Aorta (tissue), 5 donors: ENCODE data around the gene AP1S2. TPM values are rescaled to one million over a fixed set of nuclear protein-coding genes. Genes with fewer than 3 reads are reported as not detected.

ENCODE experiments used
- ATAC-seq: fragments of 200-7000 bp; cut with Tn5 transposase; one replicate; pipeline ENCODE4 v1.9.1; 2022; ENCODE audit warnings: moderate library complexity; ENCODE audit not compliant: low FRiP score
- DNase-seq, 2 donors: peaks; one replicate each; pipeline ENCODE4 v3.0.0-alpha.2; 2020
- H3K27ac ChIP-seq, 2 donors: one replicate each; pipeline ENCODE4 v1.5.1; 2013; ENCODE audit warnings: low read length in 2 of 2, mild to moderate bottlenecking in 2 of 2, moderate library complexity in 2 of 2, control low read depth in 1 of 2, inconsistent platforms in 1 of 2, low read depth in 1 of 2
- H3K27me3 ChIP-seq, 2 donors: one replicate each; pipeline ENCODE4 v1.6.1; 2013; ENCODE audit warnings: control low read depth in 1 of 2, low read length in 1 of 2, mild to moderate bottlenecking in 1 of 2, moderate library complexity in 1 of 2; ENCODE audit not compliant: insufficient read depth in 2 of 2, control insufficient read depth in 1 of 2
- H3K36me3 ChIP-seq, 2 donors: one replicate each; pipeline ENCODE4 v1.6.1; 2013; ENCODE audit warnings: control low read depth in 1 of 2, low read length in 1 of 2, mild to moderate bottlenecking in 1 of 2; ENCODE audit not compliant: insufficient read depth in 2 of 2, control insufficient read depth in 1 of 2
- H3K4me1 ChIP-seq, 2 donors: one replicate each; pipeline ENCODE4 v1.6.1; 2013; ENCODE audit warnings: low read length in 2 of 2, control low read depth in 1 of 2, mild to moderate bottlenecking in 1 of 2, moderate library complexity in 1 of 2; ENCODE audit not compliant: insufficient read depth in 2 of 2, control insufficient read depth in 1 of 2
- H3K4me3 ChIP-seq, 2 donors: one replicate each; pipeline ENCODE4 v1.5.1; 2013; ENCODE audit warnings: low read length in 2 of 2, control low read depth in 1 of 2, mild to moderate bottlenecking in 1 of 2
- H3K9me3 ChIP-seq: one replicate; pipeline ENCODE4 v1.6.1; 2013; ENCODE audit warnings: mild to moderate bottlenecking, low read length; ENCODE audit not compliant: control insufficient read depth
- WGBS, 2 donors: extraction: QIAGEN DNeasy Blood & Tissue Kit; methylation state at CpG; one replicate each; pipeline ENCODE4 v1.1.7; 2013; 5-methylcytosine and 5-hydroxymethylcytosine counted together
- intact Hi-C, 2 donors: fragments of 100-400 bp; cut with DNase I; formaldehyde crosslinking; loops; one replicate each; pipeline versions ENCODE4 v1.14.2 to v1.15.0; 2022
- polyA plus RNA-seq, 2 donors: library from polyadenylated mRNA; stranded (reverse); fragments of 200-250 nt; gene quantifications; one replicate each; pipeline ENCODE4 v1.2.3, GENCODE V29; 2013
- total RNA-seq, 2 donors: library from RNA; stranded (reverse); fragmentation: NEBNext Ultra II Directional; extraction: Animal tissue kit (Norgen Biotek cat#: 25700); gene quantifications; one replicate each; pipeline ENCODE4 v1.2.1, GENCODE V29; 2021
- donor health status: healthy with polysubstance abuse.
- donor health status: Bipolar disorder and iron deficiency.
- donor health status: DM: no; HTN: no; CAD: no.
- donor health status: DM: no; HTN: no; CAD: no.
- donor health status: DM: yes; HTN: yes; CAD: no.

Gene AP1S2
- total and polyA plus RNA-seq, 4 donors, result 31.6 to 60.0 (median 52.5) TPM

DNA sequence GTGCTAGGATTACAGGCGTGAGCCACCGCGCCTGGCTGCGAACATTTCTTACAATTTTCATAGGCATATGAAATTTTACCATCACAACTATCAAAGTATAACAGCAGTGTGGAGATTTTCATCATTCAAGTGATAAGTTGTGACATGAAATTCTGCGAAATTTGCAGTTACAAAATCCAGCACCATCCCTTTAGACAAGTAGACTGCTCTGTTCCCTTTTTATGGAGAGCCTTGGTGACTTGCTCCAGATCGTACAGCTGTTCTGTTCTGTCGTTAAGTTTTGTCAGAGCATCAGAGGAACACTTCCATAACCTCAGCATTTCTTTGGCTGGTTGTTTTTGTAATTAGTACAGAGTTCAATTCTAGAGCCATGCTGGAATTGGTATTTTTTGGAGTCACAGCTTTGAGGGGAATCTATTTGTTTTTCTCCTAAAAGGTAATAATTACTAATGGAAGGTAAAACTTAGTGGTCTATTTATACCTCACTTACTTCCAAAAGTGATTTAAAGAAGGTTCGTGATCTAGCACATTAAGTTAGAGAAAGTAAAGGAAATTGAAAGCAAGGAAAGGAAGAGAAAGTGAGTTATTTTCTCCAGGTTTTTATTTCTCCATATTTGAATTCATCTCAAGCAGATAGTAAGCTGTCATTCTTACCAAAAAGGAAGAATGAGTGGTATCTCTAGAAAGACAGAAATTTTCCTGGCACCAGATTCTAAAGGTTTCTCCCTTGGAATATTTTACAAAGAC lies 42.2 kb downstream of the AP1S2 start:
- no peaks in the 10 kb centered on the region for H3K4me1 ChIP-seq
- H3K9me3 ChIP-seq, result no peaks in the 10 kb centered on the region
- ATAC-seq, result no peak
- intact Hi-C loops, result no loop called here
- no peak for DNase-seq
- peaks cover 0 to 4% of the 10 kb centered on the region in 2 donors for H3K36me3 ChIP-seq
- WGBS, 2 donors, result 92 to 96% methylated on average over 8 of the region's 8 CpGs
- no peaks in the 10 kb centered on the region for H3K27me3 ChIP-seq
- H3K27ac ChIP-seq, result no peak overlapping the region
- no peak overlapping the region for H3K4me3 ChIP-seq

DNA sequence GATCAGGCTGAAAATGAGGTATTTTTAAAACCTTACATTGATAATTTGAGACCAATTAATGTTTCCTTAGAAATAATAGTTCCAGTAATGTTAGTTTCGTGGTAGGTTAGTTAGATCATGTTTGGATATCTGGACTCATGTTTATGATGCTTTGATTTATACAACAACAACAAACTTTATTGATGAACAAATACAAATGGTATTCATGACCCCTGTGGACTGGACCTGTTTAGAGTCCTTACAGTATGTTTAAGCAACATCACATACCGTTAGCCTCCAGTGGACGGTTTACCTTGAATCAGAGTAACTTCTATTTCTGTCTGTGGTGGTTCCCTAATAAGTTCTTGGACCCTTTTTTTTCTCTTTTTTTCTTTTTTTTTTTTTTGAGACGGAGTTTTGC lies 46.4 kb downstream of the AP1S2 start:
- intact Hi-C loops, result no loop called here
- ATAC-seq (no peak), DNase-seq (no peak)
- WGBS, 2 donors, result 98 to 99% methylated on average over 4 of the region's 4 CpGs
- Histone ChIP-seq H3K9me3 (no peaks in the 10 kb centered on the region), H3K27ac (no peak overlapping the region), H3K4me3 (no peak overlapping the region), H3K36me3 (peaks cover 0 to 4% of the 10 kb centered on the region in 2 donors), H3K27me3 (no peaks in the 10 kb centered on the region), H3K4me1 (no peaks in the 10 kb centered on the region)

DNA sequence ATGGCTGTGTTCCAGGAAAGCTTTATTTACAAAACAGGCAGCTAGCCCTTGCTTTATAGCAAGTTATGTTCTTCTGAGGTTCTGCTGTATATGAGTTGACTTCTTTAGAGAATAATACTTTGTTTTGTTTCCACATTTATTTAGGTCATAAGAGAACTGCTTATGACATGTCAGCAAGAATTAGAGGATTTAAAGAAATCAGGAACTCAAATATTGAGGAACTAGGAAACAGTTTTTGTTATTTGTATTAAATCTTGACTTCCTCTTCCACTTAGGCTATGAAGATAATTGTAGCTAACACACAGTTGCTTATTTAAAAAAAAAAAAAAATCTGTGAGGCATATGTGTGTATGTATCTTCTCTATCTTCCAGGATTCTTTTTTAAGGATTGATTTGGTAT lies 50.0 kb downstream of the AP1S2 start:
- ATAC-seq, result no peak

DNA sequence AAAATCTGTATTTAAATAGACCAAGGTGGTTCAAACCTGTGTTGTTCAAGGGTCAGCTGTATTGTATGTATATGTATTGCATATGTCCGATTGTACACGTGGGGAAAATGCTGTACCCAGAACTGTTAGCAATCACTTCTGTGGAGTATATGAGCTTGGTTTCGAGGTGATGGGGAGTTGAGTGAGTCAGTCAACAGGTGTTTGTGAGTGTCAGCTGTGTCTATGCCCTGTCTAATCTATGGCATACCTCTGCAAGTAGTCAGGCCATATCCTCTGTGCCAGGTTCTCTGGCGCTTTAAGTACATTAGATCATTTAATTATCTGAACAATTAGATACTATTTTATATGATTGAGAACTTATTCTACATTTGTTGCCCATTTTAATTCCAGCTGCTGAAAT lies 56.9 kb downstream of the AP1S2 start:
- 89 to 96% methylated on average over 4 of the region's 4 CpGs for WGBS, 2 donors
- H3K36me3 ChIP-seq, result no peaks in the 10 kb centered on the region
- H3K4me3 ChIP-seq, result no peak overlapping the region
- H3K9me3 ChIP-seq, result no peaks in the 10 kb centered on the region
- no peaks in the 10 kb centered on the region for H3K27me3 ChIP-seq
- ATAC-seq, result no peak
- no peak overlapping the region for H3K27ac ChIP-seq
- no peak for DNase-seq
- no peaks in the 10 kb centered on the region for H3K4me1 ChIP-seq
- intact Hi-C loops, result no loop called here

More for the DNA sequence above, 50.0 kb downstream of the AP1S2 start:
- Histone ChIP-seq H3K9me3 (no peaks in the 10 kb centered on the region), H3K36me3 (no peaks in the 10 kb centered on the region), H3K4me1 (no peaks in the 10 kb centered on the region), H3K4me3 (no peak overlapping the region), H3K27me3 (no peaks in the 10 kb centered on the region), H3K27ac (no peak overlapping the region)
- intact Hi-C loops, result no loop called here
- no peak for DNase-seq

DNA sequence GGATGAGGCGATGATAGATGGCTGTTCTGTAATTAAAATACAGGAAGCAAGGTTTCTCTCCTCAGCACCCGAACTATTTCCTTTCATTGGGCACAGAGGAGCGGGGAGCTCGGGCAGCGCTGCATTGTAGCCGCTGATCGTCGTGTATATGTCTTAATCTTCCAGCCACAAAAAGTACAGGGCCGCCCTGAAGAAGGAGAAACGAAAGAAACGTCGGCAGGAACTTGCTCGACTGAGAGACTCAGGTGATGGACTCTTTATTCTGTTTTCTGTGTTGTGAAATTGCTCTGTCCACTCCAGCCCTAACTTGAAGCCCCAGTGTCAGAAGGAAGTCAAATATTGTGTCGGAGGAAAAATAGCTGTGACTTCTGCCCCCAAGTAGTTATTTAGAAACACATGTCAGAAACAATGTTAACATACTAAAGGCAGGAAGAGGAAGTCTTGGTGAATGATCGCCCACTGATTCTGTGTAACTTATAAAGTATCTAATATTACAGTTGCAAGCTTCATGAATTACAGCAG lies 63.8 kb downstream of the AP1S2 start:
- ATAC-seq (peak; percentile 50), DNase-seq (no peak)
- Histone ChIP-seq H3K4me3 (peak overlapping the region; percentile 40 to 70), H3K9me3 (no peaks in the 10 kb centered on the region), H3K36me3 (no peaks in the 10 kb centered on the region), H3K4me1 (no peaks in the 10 kb centered on the region), H3K27me3 (no peaks in the 10 kb centered on the region), H3K27ac (peak overlapping the region in 1 of 2 donors; percentile 49)
- WGBS, 2 donors, result 1% methylated on average over 15 of the region's 15 CpGs
- intact Hi-C loops, result loop anchor here (5.0 kb wide), 3 partner anchors 61 to 114 kb away; partner anchors contain the start of gene AP1S2 (in 1 of the 2)

DNA sequence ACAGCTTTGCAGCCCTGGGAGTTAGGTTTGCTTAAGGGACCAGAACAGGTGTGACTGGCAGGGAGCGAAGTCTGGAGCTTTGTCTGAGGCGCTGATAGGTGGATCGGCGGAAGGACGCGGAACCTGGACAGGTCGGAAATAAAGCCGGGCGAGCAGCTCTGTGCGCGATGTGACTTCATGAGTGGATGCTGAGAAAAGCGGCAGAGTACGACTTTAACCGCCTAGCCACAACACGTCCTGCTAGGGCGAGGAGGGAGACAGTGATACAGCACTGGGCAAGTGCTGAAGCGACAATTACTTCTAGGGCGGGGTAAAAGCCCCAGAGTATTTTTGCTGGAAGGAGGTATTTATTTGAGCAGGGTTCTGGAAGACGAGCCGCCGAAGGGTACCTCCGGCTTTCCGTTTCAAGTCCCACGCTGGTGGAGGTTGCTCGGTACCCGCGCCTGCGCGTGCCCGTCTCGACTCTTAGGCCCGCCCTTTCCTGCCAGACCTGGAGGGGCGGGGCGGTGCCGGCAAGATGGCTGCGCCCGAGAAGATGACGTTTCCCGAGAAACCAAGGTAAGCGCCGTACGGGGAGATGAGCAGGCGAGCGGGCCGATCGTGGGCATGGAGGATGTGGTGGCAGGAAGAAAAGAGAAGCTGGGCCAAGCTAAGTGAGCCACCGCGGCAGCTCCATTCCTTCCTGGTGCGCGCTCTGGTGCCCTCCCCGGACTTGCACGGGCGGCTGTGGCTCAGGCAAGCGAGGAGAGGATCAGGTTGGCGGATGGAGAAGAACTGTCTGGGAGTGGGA lies 64.4 kb downstream of the AP1S2 start, which contains the start of gene ZRSR2:
TSS of gene ZRSR2 (plus strand) at position 506 of the 790 bp plus-strand sequence. CDS start at position 518, 12 bp downstream.
- Histone ChIP-seq H3K36me3 (no peaks in the 10 kb centered on the region), H3K27ac (peak within 1 kb of the TSS in 1 of 2 donors; percentile 72), H3K9me3 (no peaks in the 10 kb centered on the region), H3K4me3 (peak within 1 kb of the TSS; percentile 62 to 70), H3K27me3 (no peaks in the 10 kb centered on the region), H3K4me1 (no peaks in the 10 kb centered on the region)
- ATAC-seq (peak; percentile 96), DNase-seq (peak; percentile 92 to 95)
- intact Hi-C loops, result loop anchor here (5.0 kb wide), 3 partner anchors 62 to 113 kb away; partner anchors contain the start of gene AP1S2 (in 1 of the 2)
- 0 to 1% methylated on average over 54 to 55 of the region's 55 CpGs for WGBS, 2 donors

DNA sequence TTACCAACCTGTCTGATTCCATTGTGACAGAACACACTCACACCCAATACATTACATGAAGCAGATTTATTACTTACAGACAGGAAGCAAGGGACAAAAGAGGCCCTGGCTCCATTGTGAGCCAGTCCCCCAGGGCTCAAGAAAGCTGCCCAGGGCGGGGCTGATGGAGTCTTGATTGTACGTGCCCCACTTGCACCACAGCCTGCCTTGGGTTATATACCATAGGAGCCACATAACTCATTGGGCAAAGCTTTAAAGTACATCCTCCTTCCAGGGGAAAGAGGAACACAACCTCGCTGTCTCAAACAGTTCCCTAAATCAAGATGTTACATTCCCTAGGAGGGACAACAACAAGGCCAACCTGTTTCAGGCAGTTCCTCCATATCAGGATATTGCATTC lies 67.7 kb downstream of the AP1S2 start:
- H3K4me3 ChIP-seq, result no peak overlapping the region
- H3K27ac ChIP-seq, result no peak overlapping the region
- intact Hi-C loops, result no loop called here
- no peaks in the 10 kb centered on the region for H3K9me3 ChIP-seq
- WGBS, 2 donors, result 79 to 86% methylated on average over 3 of the region's 3 CpGs
- no peak for ATAC-seq
- H3K4me1 ChIP-seq, result no peaks in the 10 kb centered on the region
- no peak for DNase-seq
- H3K27me3 ChIP-seq, result no peaks in the 10 kb centered on the region
- peaks cover 0 to 2% of the 10 kb centered on the region in 2 donors for H3K36me3 ChIP-seq

DNA sequence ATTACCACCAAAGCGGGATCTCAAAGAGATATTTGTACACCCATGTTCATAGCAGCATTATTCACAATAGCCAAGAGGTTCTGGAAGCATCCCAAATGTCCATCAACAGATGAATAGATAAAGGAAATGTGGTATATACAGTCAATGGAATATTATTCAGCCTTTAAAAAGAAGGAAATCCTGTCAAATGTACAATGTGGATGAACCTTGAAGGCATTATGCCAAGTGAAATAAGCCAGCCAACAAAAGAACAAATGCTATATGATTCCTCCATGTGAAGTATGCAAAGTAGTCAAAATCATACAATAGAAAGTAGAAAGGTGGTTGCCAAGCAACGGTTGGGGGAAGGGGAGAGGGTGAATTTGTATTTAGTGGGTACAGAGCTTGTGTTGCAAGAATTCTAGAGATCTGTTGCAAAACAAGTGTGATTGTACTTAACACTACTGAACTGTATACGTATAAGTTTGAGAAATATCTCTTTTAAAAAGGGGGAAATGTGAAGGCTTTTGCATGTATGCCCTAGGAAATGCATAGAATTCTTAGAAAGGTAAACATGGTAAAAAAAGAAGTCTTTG lies 69.3 kb downstream of the AP1S2 start:
- Histone ChIP-seq H3K36me3 (peaks cover 0 to 2% of the 10 kb centered on the region in 2 donors), H3K4me3 (no peak overlapping the region), H3K27ac (no peak overlapping the region), H3K4me1 (no peaks in the 10 kb centered on the region), H3K9me3 (no peaks in the 10 kb centered on the region), H3K27me3 (no peaks in the 10 kb centered on the region)
- DNase-seq, result no peak
- no peak for ATAC-seq
- intact Hi-C loops, result no loop called here
- WGBS, 2 donors, result 90 to 95% methylated on average over 3 of the region's 3 CpGs
